ENCODE results near the gene SSTR1. TPM values are rescaled to one million over a fixed set of nuclear protein-coding genes. Genes with fewer than 3 reads are reported as not detected.

SSTR1 gene
- total and polyA plus RNA-seq, 2 donors (not counting 3 experiments of a cell fraction or from before 2014, with no cell fraction given): 1.4 to 1.9 TPM

DNA sequence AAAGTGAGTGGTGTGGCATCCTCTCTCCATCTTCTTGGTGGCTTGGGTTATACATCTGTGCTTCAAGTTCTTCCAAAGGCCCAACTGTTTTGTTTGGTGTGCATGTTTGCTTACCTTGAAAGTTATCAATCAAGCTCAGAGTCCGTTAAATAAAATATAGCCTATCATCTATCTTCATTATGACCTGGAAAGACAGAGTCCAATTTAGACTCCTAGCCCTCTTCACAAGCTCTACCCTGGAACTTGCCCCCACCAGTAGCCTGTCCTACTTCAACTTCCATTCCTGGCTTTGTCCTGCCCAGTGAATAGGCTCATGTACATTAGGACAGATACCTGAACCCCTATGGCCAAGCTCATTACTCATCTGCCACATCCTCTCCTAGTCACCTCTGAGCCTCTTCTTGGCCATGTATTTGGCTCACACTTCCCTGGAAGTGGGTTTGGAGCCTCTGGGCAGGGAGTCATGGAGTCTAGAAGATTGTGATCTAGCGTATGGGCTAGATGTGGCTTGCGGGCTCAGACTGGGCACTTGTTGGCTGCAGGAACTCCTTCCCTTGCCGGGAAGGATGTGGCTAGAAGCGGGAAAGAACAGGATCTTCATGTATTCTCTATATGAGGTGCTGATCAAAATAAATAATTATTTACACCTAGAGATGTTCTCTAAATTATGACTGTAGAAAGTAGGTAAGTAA lies 6.4 kb upstream of the SSTR1 start:
- intact Hi-C loops (cut with micrococcal nuclease): no loop called here

More for the DNA sequence above, 6.4 kb upstream of the SSTR1 start:
- H3K9ac ChIP-seq (replicated peaks; ENCODE audit: extremely low read depth, insufficient read depth, low read length): no peak overlapping the region
- CTCF ChIA-PET: interaction anchor here (0.8 kb wide), 1 partner anchor 298 kb away, joined by 3 read pairs; no protein-coding TSS in a partner anchor
- H3K9me3 ChIP-seq (replicated peaks; ENCODE audit: control insufficient read depth, insufficient read depth, low read length): no peaks in the 10 kb centered on the region
- H4K20me1 ChIP-seq (replicated peaks; ENCODE audit: control insufficient read depth, extremely low read depth, insufficient read depth, low read length): no peaks in the 10 kb centered on the region
- BruUV-seq (replicated peaks): no TSS peak
- H3K27ac ChIP-seq (ENCODE audit: insufficient read depth, low read depth, low read length): no peak overlapping the region
- H3K79me2 ChIP-seq (ENCODE audit: control insufficient read depth, insufficient read depth, low read length): no peaks in the 10 kb centered on the region
- H2AFZ ChIP-seq (ENCODE audit: low read depth, low read length): no peak overlapping the region
- H3K4me1 ChIP-seq (ENCODE audit: control insufficient read depth, extremely low read depth, insufficient read depth, low read length): no peaks in the 10 kb centered on the region
- FAIRE-seq: no peak
- H3K27me3 ChIP-seq (ENCODE audit: control insufficient read depth in 2 of 2, insufficient read depth in 2 of 2, low read length in 2 of 2): no peaks in the 10 kb centered on the region
- H3K36me3 ChIP-seq (ENCODE audit: control insufficient read depth in 2 of 2, extremely low read depth in 1 of 2, insufficient read depth in 2 of 2, low read length in 2 of 2): no peaks in the 10 kb centered on the region
- dilution Hi-C loops (cut with MboI; ENCODE audit: extremely low pct_ligation_motif_present, low sequenced_read_pairs): no loop called here
- DNase-seq (ENCODE audit: low read depth, low spot score): no peak
- TF ChIP-seq POLR2AphosphoS5 (IDR thresholded peaks at IDR 0.05; ENCODE audit: insufficient read depth, low read depth, low read length) (no peak), POLR2A (IDR thresholded peaks at IDR 0.05; ENCODE audit: low read depth, low read length) (no peak), MYC (IDR thresholded peaks at IDR 0.05; ENCODE audit: low read depth, low read length) (no peak), GATA2 (IDR thresholded peaks at IDR 0.05; ENCODE audit: insufficient read depth, insufficient read length, low read depth, low read length) (no peak), EZH2 (IDR thresholded peaks at IDR 0.05; ENCODE audit: borderline replicate concordance, low read depth, low read length, severe bottlenecking) (no peak), FOS (IDR thresholded peaks at IDR 0.05; ENCODE audit: borderline replicate concordance, insufficient read depth, low read length) (no peak), JUN (IDR thresholded peaks at IDR 0.05; ENCODE audit: borderline replicate concordance, insufficient read depth, insufficient read length, low read depth) (no peak)
- TF ChIP-seq, protein P1, sequence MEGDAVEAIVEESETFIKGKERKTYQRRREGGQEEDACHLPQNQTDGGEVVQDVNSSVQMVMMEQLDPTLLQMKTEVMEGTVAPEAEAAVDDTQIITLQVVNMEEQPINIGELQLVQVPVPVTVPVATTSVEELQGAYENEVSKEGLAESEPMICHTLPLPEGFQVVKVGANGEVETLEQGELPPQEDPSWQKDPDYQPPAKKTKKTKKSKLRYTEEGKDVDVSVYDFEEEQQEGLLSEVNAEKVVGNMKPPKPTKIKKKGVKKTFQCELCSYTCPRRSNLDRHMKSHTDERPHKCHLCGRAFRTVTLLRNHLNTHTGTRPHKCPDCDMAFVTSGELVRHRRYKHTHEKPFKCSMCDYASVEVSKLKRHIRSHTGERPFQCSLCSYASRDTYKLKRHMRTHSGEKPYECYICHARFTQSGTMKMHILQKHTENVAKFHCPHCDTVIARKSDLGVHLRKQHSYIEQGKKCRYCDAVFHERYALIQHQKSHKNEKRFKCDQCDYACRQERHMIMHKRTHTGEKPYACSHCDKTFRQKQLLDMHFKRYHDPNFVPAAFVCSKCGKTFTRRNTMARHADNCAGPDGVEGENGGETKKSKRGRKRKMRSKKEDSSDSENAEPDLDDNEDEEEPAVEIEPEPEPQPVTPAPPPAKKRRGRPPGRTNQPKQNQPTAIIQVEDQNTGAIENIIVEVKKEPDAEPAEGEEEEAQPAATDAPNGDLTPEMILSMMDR (IDR thresholded peaks at IDR 0.05; ENCODE audit: extremely low read depth in 1 of 2, insufficient read depth in 1 of 2, low read depth in 1 of 2, low read length in 2 of 2): no peak
- TF ChIP-seq, protein P2, sequence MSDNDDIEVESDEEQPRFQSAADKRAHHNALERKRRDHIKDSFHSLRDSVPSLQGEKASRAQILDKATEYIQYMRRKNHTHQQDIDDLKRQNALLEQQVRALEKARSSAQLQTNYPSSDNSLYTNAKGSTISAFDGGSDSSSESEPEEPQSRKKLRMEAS (IDR thresholded peaks at IDR 0.05; ENCODE audit: insufficient read depth, insufficient read length): no peak
- POLR2A ChIA-PET: no interaction called here
- H3K9me1 ChIP-seq (replicated peaks; ENCODE audit: control insufficient read depth, extremely low read depth, insufficient read depth, low read length): no peaks in the 10 kb centered on the region
- no peak overlapping the region for H3K4me2 ChIP-seq (ENCODE audit: insufficient read depth, low read length)
- H3K4me3 ChIP-seq (replicated peaks in 1 of 3; ENCODE audit: insufficient read depth in 1 of 3, low read depth in 1 of 3, low read length in 3 of 3): no peak overlapping the region
